ENCODE results near the gene LARGE1. TPM values are rescaled to one million over a fixed set of nuclear protein-coding genes. Genes with fewer than 3 reads are reported as not detected.

LARGE1 gene
- total and polyA plus RNA-seq, 2 experiments from 2014 or later: 1.5 to 12.8 TPM

GRCh38 chr22:33927752-33928151 is 7.5 kb upstream of the LARGE1 start:
- no peaks in the 10 kb centered on the region for H3K9me3 ChIP-seq (ENCODE audit: low read depth)
- no peak overlapping the region for H3K4me3 ChIP-seq
- H3K9me2 ChIP-seq (ENCODE audit: insufficient read depth): no peaks in the 10 kb centered on the region
- peaks cover 9% of the 10 kb centered on the region for H3K4me1 ChIP-seq (ENCODE audit: insufficient read depth)
- no peak for DNase-seq
- H3K27ac ChIP-seq: no peak overlapping the region
- H4K20me1 ChIP-seq (ENCODE audit: insufficient read depth): no peaks in the 10 kb centered on the region
- H3K27me3 ChIP-seq (replicated peaks; ENCODE audit: insufficient read depth): 0 out of 2 replicates have a peak, but pooled peaks cover 4% of the 10 kb centered on the region
- H3K9ac ChIP-seq: no peak overlapping the region
- TF ChIP-seq EZH2 (IDR thresholded peaks at IDR 0.05; ENCODE audit: insufficient read depth, poor library complexity, severe bottlenecking) (no peak), EZH2phosphoT487 (IDR thresholded peaks at IDR 0.05; ENCODE audit: insufficient read depth, low read depth) (no peak)
- in situ Hi-C loops (cut with MboI): no loop called here
- H3K4me2 ChIP-seq (ENCODE audit: unreplicated experiment): no peak overlapping the region
- H3F3A ChIP-seq (ENCODE audit: insufficient read depth): peaks cover 8% of the 10 kb centered on the region
- H3K36me3 ChIP-seq (ENCODE audit: low read depth): no peaks in the 10 kb centered on the region
- WGBS, 2 experiments (ENCODE audit: low coverage in 1 of 2, low lambda C conversion rate in 2 of 2, missing lambda C conversion rate in 2 of 2): 58 to 62% methylated on average over 5 of the region's 5 CpGs
- H3K79me2 ChIP-seq (ENCODE audit: insufficient read depth): no peaks in the 10 kb centered on the region
- H2AFZ ChIP-seq: no peak overlapping the region

GRCh38 chr22:33925194-33925593 is 4.9 kb upstream of the LARGE1 start:
- 77 to 78% methylated on average over 4 of the region's 4 CpGs for WGBS, 2 experiments (ENCODE audit: low coverage in 1 of 2, low lambda C conversion rate in 2 of 2, missing lambda C conversion rate in 2 of 2)
- Histone ChIP-seq H3K9me3 (ENCODE audit: low read depth) (no peaks in the 10 kb centered on the region), H3K27ac (no peak overlapping the region), H3K36me3 (ENCODE audit: low read depth) (no peaks in the 10 kb centered on the region), H3K9me2 (ENCODE audit: insufficient read depth) (no peaks in the 10 kb centered on the region), H4K20me1 (ENCODE audit: insufficient read depth) (no peaks in the 10 kb centered on the region), H3K4me1 (ENCODE audit: insufficient read depth) (peaks cover 11% of the 10 kb centered on the region), H3K9ac (no peak overlapping the region), H3K4me2 (ENCODE audit: unreplicated experiment) (no peak overlapping the region), H3F3A (ENCODE audit: insufficient read depth) (peaks cover 11% of the 10 kb centered on the region), H3K79me2 (ENCODE audit: insufficient read depth) (no peaks in the 10 kb centered on the region), H3K27me3 (replicated peaks; ENCODE audit: insufficient read depth) (0 out of 2 replicates have a peak, but pooled peaks cover 4% of the 10 kb centered on the region), H2AFZ (no peak overlapping the region), H3K4me3 (no peak overlapping the region)
- no peak for TF ChIP-seq EZH2 (IDR thresholded peaks at IDR 0.05; ENCODE audit: insufficient read depth, poor library complexity, severe bottlenecking)
- no peak for TF ChIP-seq EZH2phosphoT487 (IDR thresholded peaks at IDR 0.05; ENCODE audit: insufficient read depth, low read depth)
- in situ Hi-C loops (cut with MboI): no loop called here
- DNase-seq: no peak

- no peaks in the 10 kb centered on the region for H3K9me3 ChIP-seq (ENCODE audit: low read depth)
- no peak overlapping the region; the same call in 1 of the 2 replicates for H2AFZ ChIP-seq
- H3K9me2 ChIP-seq (ENCODE audit: insufficient read depth): no peaks in the 10 kb centered on the region
- H3K4me2 ChIP-seq (ENCODE audit: unreplicated experiment): peak overlapping the region; percentile 99
- DNase-seq: peak; percentile 84
- peaks cover 16% of the 10 kb centered on the region for H3K4me1 ChIP-seq (ENCODE audit: insufficient read depth)
- peaks cover 11% of the 10 kb centered on the region for H3F3A ChIP-seq (ENCODE audit: insufficient read depth)
- H3K36me3 ChIP-seq (ENCODE audit: low read depth): no peaks in the 10 kb centered on the region
- no peak overlapping the region for H3K9ac ChIP-seq
- H4K20me1 ChIP-seq (ENCODE audit: insufficient read depth): no peaks in the 10 kb centered on the region
- TF ChIP-seq EZH2 (IDR thresholded peaks at IDR 0.05; ENCODE audit: insufficient read depth, poor library complexity, severe bottlenecking): no peak
- TF ChIP-seq EZH2phosphoT487 (IDR thresholded peaks at IDR 0.05; ENCODE audit: insufficient read depth, low read depth): no peak
- peak overlapping the region; percentile 99; the same call in 1 of the 2 replicates for H3K4me3 ChIP-seq
- no peak overlapping the region for H3K27ac ChIP-seq
- H3K27me3 ChIP-seq (replicated peaks; ENCODE audit: insufficient read depth): 0 out of 2 replicates have a peak, but pooled peaks cover 4% of the 10 kb centered on the region
- WGBS, 2 experiments (ENCODE audit: low coverage in 1 of 2, low lambda C conversion rate in 2 of 2, missing lambda C conversion rate in 2 of 2): 47 to 49% methylated on average over 17 of the region's 17 CpGs
- peaks cover 5% of the 10 kb centered on the region for H3K79me2 ChIP-seq (ENCODE audit: insufficient read depth)
- in situ Hi-C loops (cut with MboI): no loop called here
Measured at GRCh38 chr22:33923660-33924246, 3.5 kb upstream of the LARGE1 start.

- peak overlapping the region; percentile 78 for H3K9ac ChIP-seq
Measured at GRCh38 chr22:33923033-33923432, 2.8 kb upstream of the LARGE1 start.

More at GRCh38 chr22:33923033-33923432, 2.8 kb upstream of the LARGE1 start:
- H3K79me2 ChIP-seq (ENCODE audit: insufficient read depth): peaks cover 12% of the 10 kb centered on the region
- peak; percentile 54 for DNase-seq
- H3K36me3 ChIP-seq (ENCODE audit: low read depth): no peaks in the 10 kb centered on the region
- H3K9me2 ChIP-seq (ENCODE audit: insufficient read depth): no peaks in the 10 kb centered on the region
- H3K4me2 ChIP-seq (ENCODE audit: unreplicated experiment): peak overlapping the region; percentile 99
- H3K9me3 ChIP-seq (ENCODE audit: low read depth): no peaks in the 10 kb centered on the region
- H4K20me1 ChIP-seq (ENCODE audit: insufficient read depth): no peaks in the 10 kb centered on the region
- TF ChIP-seq EZH2 (IDR thresholded peaks at IDR 0.05; ENCODE audit: insufficient read depth, poor library complexity, severe bottlenecking) (no peak), EZH2phosphoT487 (IDR thresholded peaks at IDR 0.05; ENCODE audit: insufficient read depth, low read depth) (no peak)
- no peak overlapping the region for H3K27ac ChIP-seq
- H3F3A ChIP-seq (ENCODE audit: insufficient read depth): peaks cover 11% of the 10 kb centered on the region
- WGBS, 2 experiments (ENCODE audit: low coverage in 1 of 2, low lambda C conversion rate in 2 of 2, missing lambda C conversion rate in 2 of 2): 1 to 2% methylated on average over 5 of the region's 5 CpGs
- in situ Hi-C loops (cut with MboI): no loop called here
- peak overlapping the region; percentile 99 for H2AFZ ChIP-seq
- peaks cover 17% of the 10 kb centered on the region for H3K4me1 ChIP-seq (ENCODE audit: insufficient read depth)
- 0 out of 2 replicates have a peak, but pooled peaks cover 4% of the 10 kb centered on the region for H3K27me3 ChIP-seq (replicated peaks; ENCODE audit: insufficient read depth)
- H3K4me3 ChIP-seq: peak overlapping the region; percentile 99

All from GM23248 (cell line).